Measurements from ENCODE around the gene RDH11. TPM values are rescaled to one million over a fixed set of nuclear protein-coding genes. Genes with fewer than 3 reads are reported as not detected.
A peak's percentile ranks its signal among the peaks of the same experiment; 100 is the strongest.
"Not testable (repeated sequence)": the region's sequence is repeated elsewhere in the genome, so short reads cannot be mapped to it uniquely, and the experiment has no call there.

The RDH11 gene
- 100 to 1,000 TPM; 123 to 131 (median 125) TPM for polyA plus RNA-seq (ENCODE audit: insufficient read length in 3 of 3)

GRCh38 chr14:67695394-67695949 lies at the start of gene RDH11:
Gene RDH11 (minus strand): TSS chr14:67695764. CDS start chr14:67695703, 61 bp downstream.
- peak in 2 of 3 donors; percentile 65 to 85 for DNase-seq (ENCODE audit: low read depth in 3 of 3, low spot score in 2 of 3)

GRCh38 chr14:67744046-67744445 lies 48.5 kb upstream of the RDH11 start:
- DNase-seq (ENCODE audit: low read depth in 3 of 3, low spot score in 2 of 3): no peak

- no peak for DNase-seq (ENCODE audit: low read depth in 3 of 3, low spot score in 2 of 3)
These were observed 43.4 kb upstream of the RDH11 start for GRCh38 chr14:67738740-67739504.

- no peak for DNase-seq (ENCODE audit: low read depth in 3 of 3, low spot score in 2 of 3)
These were observed 41.2 kb upstream of the RDH11 start for GRCh38 chr14:67736771-67737170.

- DNase-seq (ENCODE audit: low read depth in 3 of 3, low spot score in 2 of 3): no peak
These were observed 40.0 kb upstream of the RDH11 start for GRCh38 chr14:67735336-67736147.

- DNase-seq (ENCODE audit: low read depth in 3 of 3, low spot score in 2 of 3): no peak
These were observed 39.1 kb upstream of the RDH11 start for GRCh38 chr14:67734675-67735074.

GRCh38 chr14:67733616-67734015 lies 38.1 kb upstream of the RDH11 start:
- DNase-seq (ENCODE audit: low read depth in 3 of 3, low spot score in 2 of 3): peak in 1 of 3 donors; percentile 27

GRCh38 chr14:67729072-67729885 lies 33.7 kb upstream of the RDH11 start:
- DNase-seq (ENCODE audit: low read depth in 3 of 3, low spot score in 2 of 3): no peak

- no peak for DNase-seq (ENCODE audit: low read depth in 3 of 3, low spot score in 2 of 3)
These were observed 32.7 kb upstream of the RDH11 start for GRCh38 chr14:67728258-67728657.

- DNase-seq (ENCODE audit: low read depth in 3 of 3, low spot score in 2 of 3): no peak
These were observed 31.8 kb upstream of the RDH11 start for GRCh38 chr14:67727361-67727760.

- no peak for DNase-seq (ENCODE audit: low read depth in 3 of 3, low spot score in 2 of 3)
These were observed 29.6 kb upstream of the RDH11 start for GRCh38 chr14:67725171-67725570.

- no peak for DNase-seq (ENCODE audit: low read depth in 3 of 3, low spot score in 2 of 3)
These were observed 26.7 kb upstream of the RDH11 start for GRCh38 chr14:67722293-67722692.

- DNase-seq (ENCODE audit: low read depth in 3 of 3, low spot score in 2 of 3): no peak
These were observed 26.3 kb upstream of the RDH11 start for GRCh38 chr14:67721875-67722274.

GRCh38 chr14:67719866-67720265 lies 24.3 kb upstream of the RDH11 start:
- no peak for DNase-seq (ENCODE audit: low read depth in 3 of 3, low spot score in 2 of 3)

GRCh38 chr14:67719385-67719784 lies 23.8 kb upstream of the RDH11 start:
- DNase-seq (ENCODE audit: low read depth in 3 of 3, low spot score in 2 of 3): not testable (repeated sequence)

GRCh38 chr14:67718265-67718664 lies 22.7 kb upstream of the RDH11 start:
- no peak for DNase-seq (ENCODE audit: low read depth in 3 of 3, low spot score in 2 of 3)

GRCh38 chr14:67717048-67717447 lies 21.5 kb upstream of the RDH11 start:
- DNase-seq (ENCODE audit: low read depth in 3 of 3, low spot score in 2 of 3): no peak

GRCh38 chr14:67710209-67710608 lies 14.6 kb upstream of the RDH11 start:
- no peak for DNase-seq (ENCODE audit: low read depth in 3 of 3, low spot score in 2 of 3)

GRCh38 chr14:67709796-67710195 lies 14.2 kb upstream of the RDH11 start:
- DNase-seq (ENCODE audit: low read depth in 3 of 3, low spot score in 2 of 3): not testable (repeated sequence)

- not testable (repeated sequence) for DNase-seq (ENCODE audit: low read depth in 3 of 3, low spot score in 2 of 3)
These were observed 13.8 kb upstream of the RDH11 start for GRCh38 chr14:67709346-67709745.

GRCh38 chr14:67705211-67705610 lies 9.6 kb upstream of the RDH11 start:
- no peak for DNase-seq (ENCODE audit: low read depth in 3 of 3, low spot score in 2 of 3)

Data from right renal cortex interstitium (tissue), 3 donors.